Activated T-helper 1 cell treated with anti-CD3 and anti-CD28 coated beads, Interleukin-12 subunit alpha, Interleukin-12 subunit beta, Interleukin-2, Interleukin-4 antibody, amounts not matched to agents 30 ng/mL and 10 ng/mL and 1 ng/mL, durations not matched to agents 14 hours and 24 hours and 36 hours (primary cell): ENCODE results near the gene ULBP3. TPM values are rescaled to one million over a fixed set of nuclear protein-coding genes. Genes with fewer than 3 reads are reported as not detected.
"Not testable (repeated sequence)": the region's sequence is repeated elsewhere in the genome, so short reads cannot be mapped to it uniquely, and the experiment has no call there.

Source experiments
- DNase-seq: peaks from one replicate; pipeline ENCODE4 v3.0.0; 2021; ENCODE audit warnings: low spot score
- H3K27ac Mint-ChIP-seq: one replicate; pipeline ENCODE4 v1.8.0; 2021; ENCODE audit warnings: mild to moderate bottlenecking, mixed read lengths
- H3K27me3 Mint-ChIP-seq: one replicate; pipeline ENCODE4 v1.8.0; 2022; ENCODE audit warnings: mild to moderate bottlenecking, moderate library complexity, mixed read lengths; ENCODE audit not compliant: insufficient read depth
- H3K36me3 Mint-ChIP-seq: one replicate; pipeline ENCODE4 v1.8.0; 2021; ENCODE audit warnings: low read depth, mixed read lengths
- H3K4me1 Mint-ChIP-seq: one replicate; pipeline ENCODE4 v1.8.0; 2021; ENCODE audit warnings: low read depth, mixed read lengths
- H3K4me3 Mint-ChIP-seq: one replicate; pipeline ENCODE4 v1.8.0; 2021; ENCODE audit warnings: mild to moderate bottlenecking, moderate library complexity, mixed read lengths
- H3K9me3 Mint-ChIP-seq: one replicate; pipeline ENCODE4 v1.8.0; 2021; ENCODE audit warnings: mixed read lengths
- intact Hi-C: fragments of 100-400 bp; cut with micrococcal nuclease; formaldehyde crosslinking; loops from one replicate; pipeline ENCODE4 v1.15.1; 2024
- total RNA-seq: library from RNA; stranded (reverse); gene quantifications from 2 replicates; pipeline ENCODE4 v1.2.3, GENCODE V29; 2022

The ULBP3 gene
- total RNA-seq, 1 donor from 2014 or later, result not detected

- H3K4me1 Mint-ChIP-seq, result peaks cover 21% of the 10 kb centered on the region
- no peaks in the 10 kb centered on the region for H3K36me3 Mint-ChIP-seq
- no peaks in the 10 kb centered on the region for H3K9me3 Mint-ChIP-seq
- peak; percentile 44 for DNase-seq
- intact Hi-C loops, result loop anchor here (1.0 to 2.0 kb wide), 4 partner anchors 28 to 799 kb away; no protein-coding TSS in a partner anchor
- no peak overlapping the region for H3K27ac Mint-ChIP-seq
- H3K4me3 Mint-ChIP-seq, result no peak overlapping the region
- peaks cover 70% of the 10 kb centered on the region for H3K27me3 Mint-ChIP-seq
Measured at GRCh38 chr6:150016324-150017185, 52.4 kb downstream of the ULBP3 start.

- DNase-seq, H3K4me3 Mint-ChIP-seq, H3K27ac Mint-ChIP-seq, H3K9me3 Mint-ChIP-seq, H3K36me3 Mint-ChIP-seq: not testable (repeated sequence)
- Mint-ChIP-seq H3K4me1 (peaks cover 21% of the 10 kb centered on the region), H3K27me3 (peaks cover 71% of the 10 kb centered on the region)
- intact Hi-C loops, result loop anchor here (2.0 kb wide), 1 partner anchor 27 kb away; no protein-coding TSS in a partner anchor
Measured at GRCh38 chr6:150015281-150016001, 53.5 kb downstream of the ULBP3 start.

GRCh38 chr6:150014623-150015280 lies 54.2 kb downstream of the ULBP3 start:
- Mint-ChIP-seq H3K27me3 (peaks cover 76% of the 10 kb centered on the region), H3K4me1 (peaks cover 21% of the 10 kb centered on the region)
- H3K4me3 Mint-ChIP-seq, intact Hi-C loops, H3K36me3 Mint-ChIP-seq, H3K27ac Mint-ChIP-seq, H3K9me3 Mint-ChIP-seq, DNase-seq: not testable (repeated sequence)

GRCh38 chr6:150013785-150014622 lies 54.9 kb downstream of the ULBP3 start:
- Mint-ChIP-seq H3K4me1 (peaks cover 21% of the 10 kb centered on the region), H3K4me3 (peak overlapping the region; percentile 47), H3K27ac (peak overlapping the region; percentile 73), H3K27me3 (peaks cover 79% of the 10 kb centered on the region)
- H3K9me3 Mint-ChIP-seq, DNase-seq, intact Hi-C loops, H3K36me3 Mint-ChIP-seq: not testable (repeated sequence)

- Mint-ChIP-seq H3K27me3 (peaks cover 79% of the 10 kb centered on the region), H3K4me1 (peaks cover 27% of the 10 kb centered on the region)
- DNase-seq, H3K9me3 Mint-ChIP-seq, H3K36me3 Mint-ChIP-seq, H3K4me3 Mint-ChIP-seq, intact Hi-C loops, H3K27ac Mint-ChIP-seq: not testable (repeated sequence)
Measured at GRCh38 chr6:150012846-150013784, 55.8 kb downstream of the ULBP3 start.

Other genes starting within 250 kb of the ULBP3 start
- gene LRP11, start 204.8 kb downstream of the ULBP3 start, total RNA-seq, result 3.5 and 5.1 TPM in 2 replicates
- gene RAET1E, start 171.0 kb downstream of the ULBP3 start, total RNA-seq, result not detected in 2 replicates
- gene RAET1G, start 146.0 kb downstream of the ULBP3 start, total RNA-seq, result 0.18 TPM in 1 of 2 replicates, not detected in the other
- 0.32 and 0.65 TPM in 2 replicates for gene ULBP2, start 127.1 kb downstream of the ULBP3 start, total RNA-seq
- gene ULBP1, start 105.2 kb downstream of the ULBP3 start, total RNA-seq, result 0.91 and 0.99 TPM in 2 replicates
- gene RAET1L, start 43.6 kb downstream of the ULBP3 start, total RNA-seq, result not detected in 2 replicates
- not detected in 2 replicates for gene PPP1R14C, start 73.9 kb upstream of the ULBP3 start, total RNA-seq